GM23248 (cell line): ENCODE results near the gene ADPRH.

Source experiments
- EZH2 ChIP-seq: fragments of 200-600 bp; sonication (generic); IDR thresholded peaks from 2 replicates; pipeline ENCODE4 v1.6.1; 2018; ENCODE audit warnings: antibody characterized with exemption, mild to moderate bottlenecking; ENCODE audit not compliant: insufficient read depth, poor library complexity, severe bottlenecking
- EZH2phosphoT487 ChIP-seq: fragments of 200-600 bp; sonication (generic); IDR thresholded peaks from 2 replicates; pipeline ENCODE4 v1.6.1; 2018; ENCODE audit warnings: antibody characterized with exemption, moderate library complexity, mild to moderate bottlenecking, low read depth; ENCODE audit not compliant: insufficient read depth

- TF ChIP-seq EZH2 (no peak), EZH2phosphoT487 (no peak)
Measured at GRCh38 chr3:119624002-119624720, 44.9 kb downstream of the ADPRH start.
